GM19193 (cell line): ENCODE results near the gene IQGAP2.

ENCODE experiments used
- POLR2A ChIP-seq: IDR thresholded peaks from 4 replicates; pipeline ENCODE4 v1.6.1; 2011; ENCODE audit not compliant: insufficient read depth, insufficient read length; ENCODE audit errors: extremely low read depth

Gene IQGAP2

GRCh38 chr5:76472335-76473008 lies 69.4 kb downstream of the IQGAP2 start:
- no peak for TF ChIP-seq POLR2A

GRCh38 chr5:76473009-76473336 lies 69.9 kb downstream of the IQGAP2 start:
- no peak for TF ChIP-seq POLR2A

GRCh38 chr5:76473661-76474060 lies 70.6 kb downstream of the IQGAP2 start:
- TF ChIP-seq POLR2A: no peak

- TF ChIP-seq POLR2A: no peak
Measured at GRCh38 chr5:76474377-76474776, 71.3 kb downstream of the IQGAP2 start.

- TF ChIP-seq POLR2A: no peak
Measured at GRCh38 chr5:76475385-76475784, 72.3 kb downstream of the IQGAP2 start.

- TF ChIP-seq POLR2A: no peak
Measured at GRCh38 chr5:76475936-76476335, 72.9 kb downstream of the IQGAP2 start.

GRCh38 chr5:76476474-76477038 lies 73.5 kb downstream of the IQGAP2 start:
- TF ChIP-seq POLR2A: no peak

GRCh38 chr5:76477061-76477460 lies 74.0 kb downstream of the IQGAP2 start:
- no peak for TF ChIP-seq POLR2A

- no peak for TF ChIP-seq POLR2A
Measured at GRCh38 chr5:76477571-76477970, 74.5 kb downstream of the IQGAP2 start.

GRCh38 chr5:76479281-76479680 lies 76.2 kb downstream of the IQGAP2 start:
- TF ChIP-seq POLR2A: no peak

GRCh38 chr5:76479973-76480667 lies 77.0 kb downstream of the IQGAP2 start:
- TF ChIP-seq POLR2A: no peak

- TF ChIP-seq POLR2A: no peak
Measured at GRCh38 chr5:76482984-76483383, 79.9 kb downstream of the IQGAP2 start.

- no peak for TF ChIP-seq POLR2A
Measured at GRCh38 chr5:76483433-76483832, 80.3 kb downstream of the IQGAP2 start.

- no peak for TF ChIP-seq POLR2A
Measured at GRCh38 chr5:76483881-76484280, 80.8 kb downstream of the IQGAP2 start.

- TF ChIP-seq POLR2A: no peak
Measured at GRCh38 chr5:76485511-76485910, 82.4 kb downstream of the IQGAP2 start.

GRCh38 chr5:76487386-76487785 lies 84.3 kb downstream of the IQGAP2 start:
- TF ChIP-seq POLR2A: no peak
